Endothelial cell (in vitro differentiated cells): Measurements from ENCODE around the gene HIGD1A. TPM values are rescaled to one million over a fixed set of nuclear protein-coding genes. Genes with fewer than 3 reads are reported as not detected.

Source experiments
- DNase-seq: peaks from one replicate; pipeline ENCODE4 v3.0.0; 2021; ENCODE audit warnings: low spot score
- H3K27ac Mint-ChIP-seq: one replicate; pipeline ENCODE4 v1.8.0; 2021; ENCODE audit warnings: mixed read lengths, inconsistent platforms; ENCODE audit not compliant: unreplicated experiment
- H3K27me3 Mint-ChIP-seq: one replicate; pipeline ENCODE4 v1.8.0; 2021; ENCODE audit warnings: mild to moderate bottlenecking, moderate library complexity, mixed read lengths, inconsistent platforms; ENCODE audit not compliant: unreplicated experiment
- H3K36me3 Mint-ChIP-seq: one replicate; pipeline ENCODE4 v1.8.0; 2021; ENCODE audit warnings: mild to moderate bottlenecking, low read depth, mixed read lengths, inconsistent platforms; ENCODE audit not compliant: unreplicated experiment
- H3K4me1 Mint-ChIP-seq: one replicate; pipeline ENCODE4 v1.8.0; 2021; ENCODE audit warnings: mild to moderate bottlenecking, mixed read lengths, inconsistent platforms; ENCODE audit not compliant: unreplicated experiment
- H3K4me3 Mint-ChIP-seq: one replicate; pipeline ENCODE4 v1.8.0; 2021; ENCODE audit warnings: mild to moderate bottlenecking, mixed read lengths, inconsistent platforms; ENCODE audit not compliant: unreplicated experiment
- H3K9me3 Mint-ChIP-seq: one replicate; pipeline ENCODE4 v1.8.0; 2021; ENCODE audit warnings: mixed read lengths, inconsistent platforms; ENCODE audit not compliant: unreplicated experiment
- total RNA-seq: library from RNA; stranded (reverse); fragmentation: NEBNext Ultra II Directional; extraction: Animal tissue kit (Norgen Biotek cat#: 25700); gene quantifications from one replicate; pipeline ENCODE4 v1.2.1, GENCODE V29; 2021; ENCODE audit not compliant: unreplicated experiment
- TF ChIP-seq, protein P1 (sequence below): fragments of 200-600 bp; sonication (generic); IDR thresholded peaks from one replicate; pipeline ENCODE4 v1.5.0; 2021; ENCODE audit warnings: antibody characterized with exemption; ENCODE audit not compliant: unreplicated experiment

HIGD1A gene
- total RNA-seq, 1 donor from 2014 or later, result 60.7 TPM

- TF ChIP-seq, protein P1, sequence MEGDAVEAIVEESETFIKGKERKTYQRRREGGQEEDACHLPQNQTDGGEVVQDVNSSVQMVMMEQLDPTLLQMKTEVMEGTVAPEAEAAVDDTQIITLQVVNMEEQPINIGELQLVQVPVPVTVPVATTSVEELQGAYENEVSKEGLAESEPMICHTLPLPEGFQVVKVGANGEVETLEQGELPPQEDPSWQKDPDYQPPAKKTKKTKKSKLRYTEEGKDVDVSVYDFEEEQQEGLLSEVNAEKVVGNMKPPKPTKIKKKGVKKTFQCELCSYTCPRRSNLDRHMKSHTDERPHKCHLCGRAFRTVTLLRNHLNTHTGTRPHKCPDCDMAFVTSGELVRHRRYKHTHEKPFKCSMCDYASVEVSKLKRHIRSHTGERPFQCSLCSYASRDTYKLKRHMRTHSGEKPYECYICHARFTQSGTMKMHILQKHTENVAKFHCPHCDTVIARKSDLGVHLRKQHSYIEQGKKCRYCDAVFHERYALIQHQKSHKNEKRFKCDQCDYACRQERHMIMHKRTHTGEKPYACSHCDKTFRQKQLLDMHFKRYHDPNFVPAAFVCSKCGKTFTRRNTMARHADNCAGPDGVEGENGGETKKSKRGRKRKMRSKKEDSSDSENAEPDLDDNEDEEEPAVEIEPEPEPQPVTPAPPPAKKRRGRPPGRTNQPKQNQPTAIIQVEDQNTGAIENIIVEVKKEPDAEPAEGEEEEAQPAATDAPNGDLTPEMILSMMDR, result no peak
- Mint-ChIP-seq H3K27ac (no peak overlapping the region), H3K27me3 (peaks cover 8% of the 10 kb centered on the region), H3K4me1 (no peaks in the 10 kb centered on the region), H3K4me3 (no peak overlapping the region), H3K9me3 (no peaks in the 10 kb centered on the region), H3K36me3 (no peaks in the 10 kb centered on the region)
- no peak for DNase-seq
Measured at GRCh38 chr3:42735019-42735418, 69.3 kb downstream of the HIGD1A start.

DNA sequence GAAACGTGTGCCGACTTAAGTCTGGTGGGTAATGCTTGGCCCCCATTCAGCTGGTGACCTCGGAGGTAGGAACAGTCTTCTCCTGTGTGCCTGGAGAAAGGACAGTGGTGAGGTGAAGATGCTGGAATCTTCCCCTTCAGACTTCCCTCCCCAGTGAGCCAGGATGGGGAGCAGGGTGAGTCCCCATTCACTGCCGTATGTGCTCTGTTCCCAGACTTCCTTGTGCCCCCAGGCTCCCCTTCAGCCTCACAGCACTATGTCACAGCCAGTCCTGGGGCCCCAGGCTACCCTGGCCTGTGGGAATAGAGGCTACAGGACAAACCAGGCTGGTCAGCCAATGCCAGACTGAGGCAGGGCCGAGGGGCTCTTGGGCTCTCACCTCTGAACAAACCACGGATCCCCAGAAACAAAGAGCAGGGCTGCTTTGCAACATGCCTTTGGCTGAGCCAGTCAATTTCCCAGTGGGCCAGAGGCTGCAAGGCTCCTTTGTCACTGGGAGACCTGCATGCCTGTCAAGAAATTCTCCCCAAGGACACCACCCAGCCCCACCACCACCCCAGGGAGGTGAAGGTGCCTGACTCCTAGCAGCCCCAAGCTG is 69.9 kb downstream of the HIGD1A start:
- TF ChIP-seq, protein P1, result no peak
- Mint-ChIP-seq H3K36me3 (no peaks in the 10 kb centered on the region), H3K4me1 (no peaks in the 10 kb centered on the region), H3K4me3 (no peak overlapping the region), H3K27ac (no peak overlapping the region), H3K27me3 (peaks cover 11% of the 10 kb centered on the region), H3K9me3 (no peaks in the 10 kb centered on the region)
- DNase-seq, result no peak

DNA sequence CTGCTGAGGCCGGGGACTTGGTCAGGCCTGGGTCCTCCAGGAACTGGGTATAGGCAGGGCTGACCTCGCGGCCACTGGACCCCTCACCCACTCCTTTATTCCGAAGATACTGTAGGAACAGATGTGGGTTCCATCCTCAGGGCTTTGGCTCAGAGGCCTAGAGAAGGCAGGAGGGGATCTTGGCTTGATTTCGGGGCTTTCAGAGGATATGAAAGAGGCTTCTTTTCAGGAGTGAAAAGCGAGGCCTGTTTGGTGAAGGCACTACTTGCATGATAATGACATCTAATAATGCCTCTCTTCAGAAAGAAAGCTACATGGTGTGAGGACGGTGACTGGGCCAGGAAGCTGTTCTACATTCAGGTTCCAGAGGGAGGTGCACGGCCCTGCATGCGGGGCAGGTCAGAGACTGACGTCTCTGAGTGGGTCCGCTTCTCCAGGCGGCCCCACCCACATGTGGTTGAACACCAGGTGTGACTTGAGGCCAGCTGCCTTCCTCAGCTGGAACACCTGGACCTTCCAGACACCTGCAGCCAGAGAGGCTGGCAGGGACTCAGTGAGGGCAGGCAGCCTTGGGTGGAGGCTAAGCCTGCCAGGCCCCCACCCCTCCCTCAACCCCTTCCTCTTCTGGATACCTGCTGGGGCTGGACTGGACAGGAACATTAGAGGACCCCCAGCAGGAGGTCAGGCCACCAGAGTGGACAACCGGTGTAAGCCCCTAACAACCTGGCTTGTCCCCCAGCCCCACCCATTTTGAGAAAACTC is 70.6 kb downstream of the HIGD1A start:
- Mint-ChIP-seq H3K27me3 (peaks cover 11% of the 10 kb centered on the region), H3K36me3 (no peaks in the 10 kb centered on the region), H3K9me3 (no peaks in the 10 kb centered on the region), H3K27ac (no peak overlapping the region), H3K4me1 (no peaks in the 10 kb centered on the region), H3K4me3 (no peak overlapping the region)
- no peak for DNase-seq
- TF ChIP-seq, protein P1, result no peak

Other genes starting within 250 kb of the HIGD1A start
- gene SEC22C, start 222.5 kb downstream of the HIGD1A start, total RNA-seq, result 49.6 TPM
- 75.1 TPM for gene SS18L2, start 213.6 kb downstream of the HIGD1A start, total RNA-seq
- gene NKTR, start 203.8 kb downstream of the HIGD1A start, total RNA-seq, result 118 TPM
- 20.5 TPM for gene ZBTB47, start 150.8 kb downstream of the HIGD1A start, total RNA-seq
- not detected for gene KLHL40, start 119.0 kb downstream of the HIGD1A start, total RNA-seq
- not detected for gene HHATL, start 101.7 kb downstream of the HIGD1A start, total RNA-seq
- 0.41 TPM for gene CCDC13, start 31.2 kb downstream of the HIGD1A start, total RNA-seq
- 3.8 TPM for gene ACKR2, start 5.0 kb upstream of the HIGD1A start, total RNA-seq
- not detected for gene CYP8B1, start 71.4 kb upstream of the HIGD1A start, total RNA-seq
- gene ZNF662, start 101.7 kb upstream of the HIGD1A start, total RNA-seq, result 1.4 TPM
- gene GASK1A, start 174.8 kb upstream of the HIGD1A start, total RNA-seq, result 0.72 TPM